Caco-2 (cell line): ENCODE data around the gene RAB11FIP5. TPM values are rescaled to one million over a fixed set of nuclear protein-coding genes. Genes with fewer than 3 reads are reported as not detected.

Source experiments
- BruUV-seq: library from RNA; stranded (reverse); fragments of 400-500 nt; replicated peaks from 2 replicates; lab custom pipeline; 2021; lab: Mats Ljungman, UMichigan
- CTCF ChIA-PET: fragments of 300-600 bp; sonication (Branson Sonifier 250); formaldehyde crosslinking; loops from one replicate; lab custom pipeline; 2022; ENCODE audit warnings: antibody characterized with exemption; lab: Charles Lee
- POLR2A ChIA-PET: fragments of 300-600 bp; sonication (Branson Sonifier 250); formaldehyde crosslinking; loops from one replicate; lab custom pipeline; 2022; ENCODE audit warnings: antibody characterized with exemption; lab: Charles Lee
- DNase-seq, 2 experiments: peaks; one replicate each; pipeline versions ENCODE4 v3.0.0 to v3.0.0-alpha.2; 2020 to 2022
- H3K27me3 ChIP-seq: replicated peaks from 2 replicates; pipeline ENCODE4 v1.6.0; 2011; ENCODE audit warnings: low read length; ENCODE audit not compliant: control insufficient read depth, insufficient read depth
- H3K36me3 ChIP-seq: 2 replicates; pipeline ENCODE4 v1.5.1; 2011; ENCODE audit warnings: low read length; ENCODE audit not compliant: control insufficient read depth, insufficient read depth
- H3K4me1 ChIP-seq: fragments of 250-450 bp; sonication (Bioruptor Pico); 2 replicates; pipeline ENCODE4 v1.5.1; 2020; ENCODE audit warnings: mild to moderate bottlenecking
- H3K4me3 ChIP-seq: 2 replicates; pipeline ENCODE4 v1.5.1; 2011; ENCODE audit warnings: low read depth, mild to moderate bottlenecking, control low read depth, low read length
- H3K9me3 ChIP-seq: fragments of 250-450 bp; sonication (Bioruptor Pico); 2 replicates; pipeline ENCODE4 v1.5.1; 2020; ENCODE audit warnings: mild to moderate bottlenecking, moderate library complexity
- H3K27ac Mint-ChIP-seq: one replicate; pipeline ENCODE4 v1.8.0; 2022; ENCODE audit warnings: mixed read lengths; ENCODE audit not compliant: unreplicated experiment
- H3K27me3 Mint-ChIP-seq: one replicate; pipeline ENCODE4 v1.8.0; 2022; ENCODE audit warnings: mixed read lengths; ENCODE audit not compliant: insufficient read depth, unreplicated experiment
- H3K36me3 Mint-ChIP-seq: one replicate; pipeline ENCODE4 v1.8.0; 2022; ENCODE audit warnings: mild to moderate bottlenecking, mixed read lengths; ENCODE audit not compliant: insufficient read depth, unreplicated experiment
- H3K4me1 Mint-ChIP-seq: one replicate; pipeline ENCODE4 v1.8.0; 2022; ENCODE audit warnings: low read depth, mixed read lengths; ENCODE audit not compliant: unreplicated experiment
- H3K4me3 Mint-ChIP-seq: one replicate; pipeline ENCODE4 v1.8.0; 2022; ENCODE audit warnings: mild to moderate bottlenecking, moderate library complexity, mixed read lengths; ENCODE audit not compliant: unreplicated experiment
- H3K9me3 Mint-ChIP-seq: one replicate; pipeline ENCODE4 v1.8.0; 2022; ENCODE audit warnings: mixed read lengths; ENCODE audit not compliant: unreplicated experiment
- CTCF ChIP-seq, 2 experiments: fragments of 200-600 bp in 1 of 2; IDR thresholded peaks; 1 replicate in 1 of 2; 2 replicates in 1 of 2; pipeline versions ENCODE4 v1.5.1 to v1.8.0; 2011 to 2022; ENCODE audit warnings: antibody characterized with exemption in 1 of 2, control low read depth in 1 of 2, inconsistent platforms in 1 of 2, low read depth in 1 of 2, low read length in 1 of 2, mild to moderate bottlenecking in 1 of 2, moderate library complexity in 1 of 2; ENCODE audit not compliant: insufficient read depth in 1 of 2, severe bottlenecking in 1 of 2, unreplicated experiment in 1 of 2
- intact Hi-C: fragments of 100-400 bp; cut with micrococcal nuclease; formaldehyde crosslinking; loops from one replicate; pipeline ENCODE4 v1.10.0; 2022; ENCODE audit not compliant: unreplicated experiment
- total RNA-seq: library from RNA; stranded (reverse); gene quantifications from 2 replicates; pipeline ENCODE4 v1.2.3, GENCODE V29; 2022

RAB11FIP5 gene
- total RNA-seq, 1 experiment from 2014 or later = 17.3 TPM

- Histone ChIP-seq H3K9me3 (no peaks in the 10 kb centered on the region), H3K36me3 (no peaks in the 10 kb centered on the region), H3K27me3 (no peaks in the 10 kb centered on the region), H3K4me1 (peaks cover 40% of the 10 kb centered on the region), H3K4me3 (no peak overlapping the region; the same call in 1 of the 2 replicates)
- TF ChIP-seq CTCF (IDR thresholded peaks at IDR 0.05; ENCODE audit: insufficient read depth in 1 of 2, low read depth in 1 of 2, low read length in 1 of 2, severe bottlenecking in 1 of 2, unreplicated experiment in 1 of 2) = no peak
- peak; percentile 78 to 84 for DNase-seq
- H3K4me3 Mint-ChIP-seq = peak overlapping the region; percentile 72
- H3K27me3 Mint-ChIP-seq = no peaks in the 10 kb centered on the region
- BruUV-seq = TSS peak; percentile 61
- H3K27ac Mint-ChIP-seq = peak overlapping the region; percentile 45
- POLR2A ChIA-PET = interaction anchor here (0.6 to 1.4 kb wide), 5 partner anchors 13 to 201 kb away, joined by 3 to 5 read pairs (median 3); partner anchors contain the start of genes PRADC1 and SFXN5
- no peaks in the 10 kb centered on the region for H3K36me3 Mint-ChIP-seq
- no peaks in the 10 kb centered on the region for H3K9me3 Mint-ChIP-seq
- CTCF ChIA-PET = interaction anchor here (0.5 to 1.6 kb wide), 7 partner anchors 19 to 180 kb away, joined by 3 to 5 read pairs (median 3); no protein-coding TSS in a partner anchor
- H3K4me1 Mint-ChIP-seq = peaks cover 33% of the 10 kb centered on the region
- intact Hi-C loops = loop anchor here (1.0 to 2.0 kb wide), 5 partner anchors 11 to 59 kb away; partner anchors contain the start of gene SFXN5
Measured at GRCh38 chr2:73031725-73032701, 80.7 kb downstream of the RAB11FIP5 start.

GRCh38 chr2:73031095-73031678 is 81.6 kb downstream of the RAB11FIP5 start:
- DNase-seq = no peak
- CTCF ChIA-PET = interaction anchor here (0.6 to 1.6 kb wide), 4 partner anchors 38 to 181 kb away, joined by 3 to 4 read pairs (median 3); no protein-coding TSS in a partner anchor
- Histone ChIP-seq H3K27me3 (no peaks in the 10 kb centered on the region), H3K36me3 (no peaks in the 10 kb centered on the region), H3K4me3 (no peak overlapping the region), H3K9me3 (no peaks in the 10 kb centered on the region), H3K4me1 (peaks cover 40% of the 10 kb centered on the region)
- Mint-ChIP-seq H3K36me3 (no peaks in the 10 kb centered on the region), H3K9me3 (no peaks in the 10 kb centered on the region), H3K27ac (peak overlapping the region; percentile 45), H3K27me3 (no peaks in the 10 kb centered on the region), H3K4me1 (peaks cover 33% of the 10 kb centered on the region), H3K4me3 (peak overlapping the region; percentile 72)
- intact Hi-C loops = loop anchor here (1.0 kb wide), 1 partner anchor 58 kb away; no protein-coding TSS in a partner anchor
- no peak for TF ChIP-seq CTCF (IDR thresholded peaks at IDR 0.05; ENCODE audit: insufficient read depth in 1 of 2, low read depth in 1 of 2, low read length in 1 of 2, severe bottlenecking in 1 of 2, unreplicated experiment in 1 of 2)
- POLR2A ChIA-PET = interaction anchor here (0.6 to 1.4 kb wide), 3 partner anchors 14 to 202 kb away, joined by 3 to 4 read pairs (median 3); partner anchors contain the start of gene PRADC1
- no TSS peak for BruUV-seq

- Histone ChIP-seq H3K36me3 (no peaks in the 10 kb centered on the region), H3K9me3 (no peaks in the 10 kb centered on the region), H3K4me3 (no peak overlapping the region), H3K27me3 (no peaks in the 10 kb centered on the region), H3K4me1 (peaks cover 35% of the 10 kb centered on the region)
- no peaks in the 10 kb centered on the region for H3K9me3 Mint-ChIP-seq
- ChIA-PET CTCF (no interaction called here), POLR2A (no interaction called here)
- no peak for DNase-seq
- BruUV-seq = no TSS peak
- TF ChIP-seq CTCF (IDR thresholded peaks at IDR 0.05; ENCODE audit: insufficient read depth in 1 of 2, low read depth in 1 of 2, low read length in 1 of 2, severe bottlenecking in 1 of 2, unreplicated experiment in 1 of 2) = no peak
- H3K27ac Mint-ChIP-seq = no peak overlapping the region
- intact Hi-C loops = no loop called here
- no peak overlapping the region for H3K4me3 Mint-ChIP-seq
- peaks cover 6% of the 10 kb centered on the region for H3K36me3 Mint-ChIP-seq
- no peaks in the 10 kb centered on the region for H3K27me3 Mint-ChIP-seq
- peaks cover 27% of the 10 kb centered on the region for H3K4me1 Mint-ChIP-seq
Measured at GRCh38 chr2:73028841-73029240, 83.9 kb downstream of the RAB11FIP5 start.
